HCT116 (cell line): Measurements from ENCODE around the gene USP48. TPM values are rescaled to one million over a fixed set of nuclear protein-coding genes. Genes with fewer than 3 reads are reported as not detected.

Experiments used
- ATAC-seq: fragments of 200-7000 bp; cut with Tn5 transposase; 2 replicates; pipeline ENCODE4 v1.9.1; 2020; ENCODE audit warnings: mild to moderate bottlenecking, moderate library complexity
- BruUV-seq: library from RNA; stranded (reverse); fragments of 400-500 nt; replicated peaks from 2 replicates; lab custom pipeline; 2021; lab: Mats Ljungman, UMichigan
- CTCF ChIA-PET: fragments of 300-600 bp; sonication (Branson Sonifier 250); formaldehyde crosslinking; loops from one replicate; lab custom pipeline; 2021; ENCODE audit warnings: antibody characterized with exemption; lab: Charles Lee
- POLR2A ChIA-PET: fragments of 300-600, 350-600 bp; sonication (Branson Sonifier 250); formaldehyde crosslinking; loops from one replicate; lab custom pipeline; 2021; ENCODE audit warnings: antibody characterized with exemption; lab: Charles Lee
- RAD21 ChIA-PET, 2 experiments: fragments of 300-600 bp; sonication (Branson Sonifier 250); formaldehyde crosslinking; loops; one replicate each; lab custom pipeline; 2023; ENCODE audit warnings: low total read pairs in 2 of 2; ENCODE audit not compliant: uncharacterized antibody in 2 of 2, unreplicated experiment in 2 of 2, low non-redundant PET in 1 of 2; lab: Charles Lee
- DNase-seq: peaks from one replicate; pipeline ENCODE4 v3.0.0-alpha.2; 2010; ENCODE audit warnings: low read depth, low spot score
- H2AFZ ChIP-seq: fragments of 200-600 bp; shearing (Covaris generic), sonication (generic); 2 replicates; pipeline ENCODE4 v1.6.1; 2017; ENCODE audit warnings: low read depth, mixed run types, mixed read lengths, antibody characterized with exemption, low read length; ENCODE audit not compliant: poor library complexity, severe bottlenecking
- H3K27ac ChIP-seq: 2 replicates; pipeline ENCODE4 v1.5.1; 2012; ENCODE audit warnings: low read depth, low read length
- H3K27me3 ChIP-seq: fragments of 200-600 bp; sonication (generic); 2 replicates; pipeline ENCODE4 v1.6.1; 2016; ENCODE audit warnings: mixed run types, low read length, mixed read lengths; ENCODE audit not compliant: insufficient read depth
- H3K36me3 ChIP-seq, 2 experiments: fragments of 200-500 bp in 1 of 2; fragments of 200-600 bp in 1 of 2; sonication (Bioruptor generic) in 1 of 2; sonication (generic) in 1 of 2; 2 replicates each; pipeline versions ENCODE4 v1.5.1 to v1.6.1; 2014 to 2016; ENCODE audit warnings: low read length in 2 of 2, inconsistent platforms in 1 of 2, mixed read lengths in 1 of 2, mixed run types in 1 of 2; ENCODE audit not compliant: insufficient read depth in 2 of 2, control insufficient read depth in 1 of 2
- H3K4me1 ChIP-seq, 2 experiments: fragments of 200-600 bp in 1 of 2; sonication (generic) in 1 of 2; 2 replicates each; pipeline versions ENCODE4 v1.5.1 to v1.6.1; 2012 to 2017; ENCODE audit warnings: low read length in 2 of 2, inconsistent platforms in 1 of 2, mild to moderate bottlenecking in 1 of 2, mixed read lengths in 1 of 2, mixed run types in 1 of 2, moderate library complexity in 1 of 2; ENCODE audit not compliant: insufficient read depth in 2 of 2, control insufficient read depth in 1 of 2
- H3K4me2 ChIP-seq: fragments of 200-600 bp; sonication (generic); 2 replicates; pipeline ENCODE4 v1.6.1; 2017; ENCODE audit warnings: mixed run types, low read length, mixed read lengths
- H3K4me3 ChIP-seq, 2 experiments: fragments of 200-600 bp in 1 of 2; sonication (generic) in 1 of 2; replicated peaks in 1 of 2; 2 replicates each; pipeline ENCODE4 v1.5.1; 2011 to 2016; ENCODE audit warnings: low read length in 2 of 2, control low read depth in 1 of 2, low read depth in 1 of 2, mild to moderate bottlenecking in 1 of 2, mixed read lengths in 1 of 2, mixed run types in 1 of 2
- H3K79me2 ChIP-seq: fragments of 200-600 bp; sonication (generic); 2 replicates; pipeline ENCODE4 v1.6.1; 2017; ENCODE audit warnings: mild to moderate bottlenecking, mixed run types, low read length, moderate library complexity, mixed read lengths; ENCODE audit not compliant: insufficient read depth
- H3K9ac ChIP-seq: fragments of 200-600 bp; sonication (generic); 2 replicates; pipeline ENCODE4 v1.6.1; 2016; ENCODE audit warnings: low read length, mixed read lengths
- H3K9me2 ChIP-seq: fragments of 200-600 bp; sonication (generic), shearing (Covaris generic); 2 replicates; pipeline ENCODE4 v1.6.1; 2017; ENCODE audit warnings: mixed run types, mild to moderate bottlenecking, moderate library complexity; ENCODE audit not compliant: insufficient read depth
- H3K9me3 ChIP-seq, 2 experiments: fragments of 200-500 bp in 1 of 2; fragments of 200-600 bp in 1 of 2; sonication (Bioruptor generic) in 1 of 2; sonication (generic) in 1 of 2; 2 replicates each; pipeline ENCODE4 v1.6.1; 2014 to 2017; ENCODE audit warnings: low read length in 2 of 2, mixed read lengths in 2 of 2, inconsistent platforms in 1 of 2, low read depth in 1 of 2, mild to moderate bottlenecking in 1 of 2, mixed run types in 1 of 2, moderate library complexity in 1 of 2; ENCODE audit not compliant: control insufficient read depth in 1 of 2, insufficient read depth in 1 of 2
- H4K20me1 ChIP-seq: fragments of 200-600 bp; sonication (generic), shearing (Covaris generic); 2 replicates; pipeline ENCODE4 v1.6.1; 2017; ENCODE audit warnings: mixed run types, mild to moderate bottlenecking, moderate library complexity; ENCODE audit not compliant: insufficient read depth
- CBX3 ChIP-seq: IDR thresholded peaks from 2 replicates; pipeline ENCODE4 v1.6.1; 2012; ENCODE audit warnings: low read depth
- CEBPB ChIP-seq: IDR thresholded peaks from 2 replicates; pipeline ENCODE4 v1.6.1; 2012; ENCODE audit warnings: low read depth
- EGR1 ChIP-seq: IDR thresholded peaks from 2 replicates; pipeline ENCODE4 v1.6.1; 2012; ENCODE audit warnings: low read depth
- ELF1 ChIP-seq: IDR thresholded peaks from 2 replicates; pipeline ENCODE4 v1.6.1; 2012; ENCODE audit warnings: low read depth, borderline replicate concordance
- EZH2 ChIP-seq: fragments of 200-600 bp; sonication (generic); IDR thresholded peaks from 2 replicates; pipeline ENCODE4 v1.6.1; 2017; ENCODE audit warnings: antibody characterized with exemption, mixed run types
- EZH2phosphoT487 ChIP-seq: fragments of 200-600 bp; IDR thresholded peaks from 2 replicates; pipeline ENCODE4 v1.6.1; 2018; ENCODE audit warnings: antibody characterized with exemption, borderline replicate concordance
- MAX ChIP-seq: IDR thresholded peaks from 2 replicates; pipeline ENCODE4 v1.6.1; 2012
- POLR2A ChIP-seq: IDR thresholded peaks from 2 replicates; pipeline ENCODE4 v1.7.0; 2011; ENCODE audit warnings: borderline replicate concordance; ENCODE audit not compliant: insufficient read depth, insufficient read length; ENCODE audit errors: extremely low read depth
- POLR2AphosphoS5 ChIP-seq: IDR thresholded peaks from 2 replicates; pipeline ENCODE4 v1.6.1; 2011; ENCODE audit warnings: mild to moderate bottlenecking, low read depth, low read length, moderate library complexity
- RAD21 ChIP-seq: IDR thresholded peaks from 2 replicates; pipeline ENCODE4 v1.6.1; 2012; ENCODE audit warnings: low read depth, mild to moderate bottlenecking
- REST ChIP-seq: IDR thresholded peaks from 2 replicates; pipeline ENCODE4 v1.6.1; 2012; ENCODE audit warnings: low read depth
- SIN3A ChIP-seq: IDR thresholded peaks from 2 replicates; pipeline ENCODE4 v1.6.1; 2012; ENCODE audit warnings: low read depth
- SP1 ChIP-seq: IDR thresholded peaks from 2 replicates; pipeline ENCODE4 v1.6.1; 2012; ENCODE audit warnings: low read depth
- SRF ChIP-seq: IDR thresholded peaks from 2 replicates; pipeline ENCODE4 v1.6.1; 2012; ENCODE audit warnings: low read depth
- YY1 ChIP-seq: IDR thresholded peaks from 2 replicates; pipeline ENCODE4 v1.6.1; 2011; ENCODE audit warnings: low read length, low read depth, moderate library complexity, mild to moderate bottlenecking; ENCODE audit not compliant: insufficient replicate concordance; ENCODE audit errors: extremely low read depth
- ZFX ChIP-seq: fragments of 450-650 bp; IDR thresholded peaks from 2 replicates; pipeline ENCODE4 v1.6.1; 2017
- ZNF274 ChIP-seq: fragments of 200-500 bp; sonication (Bioruptor generic); IDR thresholded peaks from 2 replicates; pipeline ENCODE4 v1.6.1; 2014; ENCODE audit warnings: mild to moderate bottlenecking, low read depth, low read length, inconsistent platforms
- intact Hi-C: fragments of 100-400 bp; cut with micrococcal nuclease; formaldehyde crosslinking; loops from 2 replicates; pipeline ENCODE4 v1.10.0; 2022
- total RNA-seq: library from RNA; stranded (reverse); gene quantifications from one replicate; pipeline ENCODE4 v1.2.1, GENCODE V29; 2021; ENCODE audit not compliant: unreplicated experiment
- TF ChIP-seq, protein P1 (sequence below): IDR thresholded peaks from 2 replicates; pipeline ENCODE4 v1.6.1; 2012
- TF ChIP-seq, protein P2 (sequence below): IDR thresholded peaks from 2 replicates; pipeline ENCODE4 v1.6.1; 2011; ENCODE audit warnings: mild to moderate bottlenecking, low read length, moderate library complexity; ENCODE audit not compliant: insufficient replicate concordance; ENCODE audit errors: extremely low read depth
- TF ChIP-seq, protein P3 (sequence below), 3 experiments: fragments of 200-600 bp in 1 of 3; sonication (generic) in 1 of 3; IDR thresholded peaks in 2 of 3; conservative IDR thresholded peaks in 1 of 3; 2 replicates each; pipeline ENCODE4 v1.5.1; 2012 to 2017; ENCODE audit warnings: low read depth in 2 of 3, low read length in 2 of 3, antibody characterized with exemption in 1 of 3, borderline replicate concordance in 1 of 3, control low read depth in 1 of 3, mild to moderate bottlenecking in 1 of 3, mixed read lengths in 1 of 3, mixed run types in 1 of 3, moderate library complexity in 1 of 3; ENCODE audit not compliant: insufficient read depth in 1 of 3

USP48 gene
- total RNA-seq, 1 experiment from 2014 or later = 54.8 TPM

DNA sequence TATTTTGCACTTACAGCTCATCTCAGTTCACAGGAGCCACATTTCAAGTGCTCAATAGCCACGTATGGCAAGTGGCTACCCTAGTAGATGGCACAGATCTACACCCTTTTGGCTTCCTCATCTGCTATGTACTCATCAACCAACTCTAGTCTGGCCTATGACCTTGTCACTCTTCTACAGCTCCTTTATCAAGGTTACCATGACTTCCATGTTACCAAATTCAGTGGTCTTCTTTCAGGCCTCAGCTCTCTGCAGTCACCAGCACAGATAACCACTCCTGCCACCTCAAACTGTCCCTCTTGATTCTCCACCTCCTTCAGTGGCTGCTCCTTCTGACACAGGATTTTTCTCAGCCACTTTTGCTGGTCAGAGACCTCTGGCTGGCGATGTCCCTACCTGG lies 11.7 kb upstream of the USP48 start:
- intact Hi-C loops = no loop called here
- ChIA-PET POLR2A (no interaction called here), RAD21 (no interaction called here), CTCF (no interaction called here)
- Histone ChIP-seq H3K27me3 (no peaks in the 10 kb centered on the region), H3K9me3 (peaks cover 0 to 7% of the 10 kb centered on the region in 2 experiments; a peak in 1 of 4 replicates), H3K79me2 (no peaks in the 10 kb centered on the region), H3K9me2 (no peaks in the 10 kb centered on the region), H3K36me3 (no peaks in the 10 kb centered on the region), H4K20me1 (no peaks in the 10 kb centered on the region), H3K27ac (no peak overlapping the region), H2AFZ (no peak overlapping the region), H3K4me1 (no peaks in the 10 kb centered on the region), H3K4me3 (no peak overlapping the region), H3K9ac (no peak overlapping the region), H3K4me2 (no peak overlapping the region)
- no peak for TF ChIP-seq ELF1
- TF ChIP-seq, protein P1, sequence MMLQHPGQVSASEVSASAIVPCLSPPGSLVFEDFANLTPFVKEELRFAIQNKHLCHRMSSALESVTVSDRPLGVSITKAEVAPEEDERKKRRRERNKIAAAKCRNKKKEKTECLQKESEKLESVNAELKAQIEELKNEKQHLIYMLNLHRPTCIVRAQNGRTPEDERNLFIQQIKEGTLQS = no peak
- no peak for TF ChIP-seq ZNF274
- TF ChIP-seq EZH2phosphoT487 = no peak
- no peak for TF ChIP-seq POLR2AphosphoS5
- TF ChIP-seq, protein P2, sequence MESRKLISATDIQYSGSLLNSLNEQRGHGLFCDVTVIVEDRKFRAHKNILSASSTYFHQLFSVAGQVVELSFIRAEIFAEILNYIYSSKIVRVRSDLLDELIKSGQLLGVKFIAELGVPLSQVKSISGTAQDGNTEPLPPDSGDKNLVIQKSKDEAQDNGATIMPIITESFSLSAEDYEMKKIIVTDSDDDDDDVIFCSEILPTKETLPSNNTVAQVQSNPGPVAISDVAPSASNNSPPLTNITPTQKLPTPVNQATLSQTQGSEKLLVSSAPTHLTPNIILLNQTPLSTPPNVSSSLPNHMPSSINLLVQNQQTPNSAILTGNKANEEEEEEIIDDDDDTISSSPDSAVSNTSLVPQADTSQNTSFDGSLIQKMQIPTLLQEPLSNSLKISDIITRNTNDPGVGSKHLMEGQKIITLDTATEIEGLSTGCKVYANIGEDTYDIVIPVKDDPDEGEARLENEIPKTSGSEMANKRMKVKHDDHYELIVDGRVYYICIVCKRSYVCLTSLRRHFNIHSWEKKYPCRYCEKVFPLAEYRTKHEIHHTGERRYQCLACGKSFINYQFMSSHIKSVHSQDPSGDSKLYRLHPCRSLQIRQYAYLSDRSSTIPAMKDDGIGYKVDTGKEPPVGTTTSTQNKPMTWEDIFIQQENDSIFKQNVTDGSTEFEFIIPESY = no peak
- TF ChIP-seq SRF = no peak
- no peak for TF ChIP-seq SIN3A
- no peak for TF ChIP-seq EGR1
- no peak for TF ChIP-seq SP1
- TF ChIP-seq EZH2 = no peak
- no peak for TF ChIP-seq POLR2A
- no peak for TF ChIP-seq REST
- no peak for TF ChIP-seq CEBPB
- no peak for TF ChIP-seq MAX
- no peak for TF ChIP-seq ZFX
- TF ChIP-seq CBX3 = no peak
- TF ChIP-seq, protein P3, sequence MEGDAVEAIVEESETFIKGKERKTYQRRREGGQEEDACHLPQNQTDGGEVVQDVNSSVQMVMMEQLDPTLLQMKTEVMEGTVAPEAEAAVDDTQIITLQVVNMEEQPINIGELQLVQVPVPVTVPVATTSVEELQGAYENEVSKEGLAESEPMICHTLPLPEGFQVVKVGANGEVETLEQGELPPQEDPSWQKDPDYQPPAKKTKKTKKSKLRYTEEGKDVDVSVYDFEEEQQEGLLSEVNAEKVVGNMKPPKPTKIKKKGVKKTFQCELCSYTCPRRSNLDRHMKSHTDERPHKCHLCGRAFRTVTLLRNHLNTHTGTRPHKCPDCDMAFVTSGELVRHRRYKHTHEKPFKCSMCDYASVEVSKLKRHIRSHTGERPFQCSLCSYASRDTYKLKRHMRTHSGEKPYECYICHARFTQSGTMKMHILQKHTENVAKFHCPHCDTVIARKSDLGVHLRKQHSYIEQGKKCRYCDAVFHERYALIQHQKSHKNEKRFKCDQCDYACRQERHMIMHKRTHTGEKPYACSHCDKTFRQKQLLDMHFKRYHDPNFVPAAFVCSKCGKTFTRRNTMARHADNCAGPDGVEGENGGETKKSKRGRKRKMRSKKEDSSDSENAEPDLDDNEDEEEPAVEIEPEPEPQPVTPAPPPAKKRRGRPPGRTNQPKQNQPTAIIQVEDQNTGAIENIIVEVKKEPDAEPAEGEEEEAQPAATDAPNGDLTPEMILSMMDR (IDR thresholded peaks at IDR 0.05 in 2 of 3, conservative IDR thresholded peaks at IDR 0.05 in 1 of 3; ENCODE audit: borderline replicate concordance in 1 of 3, insufficient read depth in 1 of 3, low read depth in 2 of 3, low read length in 2 of 3) = no peak
- no peak for TF ChIP-seq YY1
- no peak for TF ChIP-seq RAD21
- ATAC-seq (no peak), DNase-seq (no peak)
- no TSS peak for BruUV-seq
